Measurements from ENCODE around the gene BDKRB2. TPM values are rescaled to one million over a fixed set of nuclear protein-coding genes. Genes with fewer than 3 reads are reported as not detected.
A peak's percentile ranks its signal among the peaks of the same experiment; 100 is the strongest.

BDKRB2 gene
- total and polyA plus RNA-seq, 10 donors, result 0.02 to 0.57 (median 0.13) TPM; not detected in 3

DNA sequence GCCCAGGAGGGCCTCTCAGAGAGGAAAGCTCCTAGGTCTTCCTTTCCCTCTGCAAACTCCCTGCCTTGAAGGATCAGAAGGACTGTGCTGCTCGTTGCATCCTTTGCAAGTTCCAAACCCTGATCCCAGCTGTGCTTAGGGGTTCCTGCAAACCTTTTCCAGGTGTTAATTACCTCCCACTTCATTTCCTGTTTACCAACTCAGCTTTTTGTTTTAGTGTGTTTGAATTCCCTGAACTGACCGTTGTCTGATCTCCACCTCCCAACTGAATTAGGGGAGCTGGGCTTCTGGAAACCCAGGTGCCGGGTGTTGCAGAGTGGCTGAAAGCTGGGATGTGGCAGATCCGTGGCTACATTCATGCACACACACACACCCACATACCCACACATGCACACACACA is 30.8 kb downstream of the BDKRB2 start:
- Histone ChIP-seq H3K27me3 (replicated peaks in 1 of 7) (peaks cover 0 to 24% (median 0%) of the 10 kb centered on the region in 7 donors), H3K4me1 (no peaks in the 10 kb centered on the region), H3K9me3 (no peaks in the 10 kb centered on the region), H3K36me3 (no peaks in the 10 kb centered on the region), H3K4me3 (no peak overlapping the region), H3K27ac (no peak overlapping the region)
- DNase-seq, result peak; percentile 3
- intact Hi-C loops (cut with DNase I; ENCODE audit: low total_unique reads), result no loop called here
- WGBS, 5 donors, result 36 to 68% (median 56%) methylated on average over 4 of the region's 4 CpGs
- TF ChIP-seq POLR2A (IDR thresholded peaks at IDR 0.05) (no peak), POLR2AphosphoS5 (IDR thresholded peaks at IDR 0.05) (no peak)
- TF ChIP-seq, protein P1, sequence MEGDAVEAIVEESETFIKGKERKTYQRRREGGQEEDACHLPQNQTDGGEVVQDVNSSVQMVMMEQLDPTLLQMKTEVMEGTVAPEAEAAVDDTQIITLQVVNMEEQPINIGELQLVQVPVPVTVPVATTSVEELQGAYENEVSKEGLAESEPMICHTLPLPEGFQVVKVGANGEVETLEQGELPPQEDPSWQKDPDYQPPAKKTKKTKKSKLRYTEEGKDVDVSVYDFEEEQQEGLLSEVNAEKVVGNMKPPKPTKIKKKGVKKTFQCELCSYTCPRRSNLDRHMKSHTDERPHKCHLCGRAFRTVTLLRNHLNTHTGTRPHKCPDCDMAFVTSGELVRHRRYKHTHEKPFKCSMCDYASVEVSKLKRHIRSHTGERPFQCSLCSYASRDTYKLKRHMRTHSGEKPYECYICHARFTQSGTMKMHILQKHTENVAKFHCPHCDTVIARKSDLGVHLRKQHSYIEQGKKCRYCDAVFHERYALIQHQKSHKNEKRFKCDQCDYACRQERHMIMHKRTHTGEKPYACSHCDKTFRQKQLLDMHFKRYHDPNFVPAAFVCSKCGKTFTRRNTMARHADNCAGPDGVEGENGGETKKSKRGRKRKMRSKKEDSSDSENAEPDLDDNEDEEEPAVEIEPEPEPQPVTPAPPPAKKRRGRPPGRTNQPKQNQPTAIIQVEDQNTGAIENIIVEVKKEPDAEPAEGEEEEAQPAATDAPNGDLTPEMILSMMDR (IDR thresholded peaks at IDR 0.05 in 8 of 11, conservative IDR thresholded peaks at IDR 0.05 in 3 of 11), result no peak

DNA sequence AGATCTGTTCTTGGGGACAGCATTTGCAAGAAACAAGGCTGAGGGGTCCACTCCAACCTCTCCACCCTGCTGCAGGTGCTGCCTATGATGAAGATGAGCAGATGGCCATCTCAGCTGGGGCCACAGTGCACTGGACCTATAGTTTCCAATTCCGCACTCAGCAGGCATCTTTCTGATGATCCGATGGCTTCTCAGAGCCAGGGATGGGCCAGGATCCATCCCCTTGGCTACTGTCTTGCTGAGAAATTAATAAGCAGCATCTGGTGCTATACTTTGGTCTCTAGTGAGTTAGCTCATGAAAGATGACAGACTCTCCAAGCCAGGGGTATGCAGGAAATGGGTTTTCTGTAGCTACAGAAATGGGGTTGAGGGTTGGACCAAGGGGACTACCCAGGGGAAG is 33.0 kb downstream of the BDKRB2 start:
- Histone ChIP-seq H3K4me3 (no peak overlapping the region), H3K9me3 (no peaks in the 10 kb centered on the region), H3K27me3 (replicated peaks in 1 of 7) (peaks cover 0 to 28% (median 0%) of the 10 kb centered on the region in 7 donors), H3K27ac (no peak overlapping the region), H3K36me3 (no peaks in the 10 kb centered on the region), H3K4me1 (no peaks in the 10 kb centered on the region)
- TF ChIP-seq POLR2AphosphoS5 (IDR thresholded peaks at IDR 0.05), result no peak
- TF ChIP-seq, protein P1 (IDR thresholded peaks at IDR 0.05 in 8 of 11, conservative IDR thresholded peaks at IDR 0.05 in 3 of 11), result no peak
- no peak for TF ChIP-seq POLR2A (IDR thresholded peaks at IDR 0.05)
- intact Hi-C loops (cut with DNase I; ENCODE audit: low total_unique reads), result no loop called here
- WGBS, 5 donors, result 89 to 100% (median 94%) methylated on average over 2 of the region's 2 CpGs
- DNase-seq, result no peak

DNA sequence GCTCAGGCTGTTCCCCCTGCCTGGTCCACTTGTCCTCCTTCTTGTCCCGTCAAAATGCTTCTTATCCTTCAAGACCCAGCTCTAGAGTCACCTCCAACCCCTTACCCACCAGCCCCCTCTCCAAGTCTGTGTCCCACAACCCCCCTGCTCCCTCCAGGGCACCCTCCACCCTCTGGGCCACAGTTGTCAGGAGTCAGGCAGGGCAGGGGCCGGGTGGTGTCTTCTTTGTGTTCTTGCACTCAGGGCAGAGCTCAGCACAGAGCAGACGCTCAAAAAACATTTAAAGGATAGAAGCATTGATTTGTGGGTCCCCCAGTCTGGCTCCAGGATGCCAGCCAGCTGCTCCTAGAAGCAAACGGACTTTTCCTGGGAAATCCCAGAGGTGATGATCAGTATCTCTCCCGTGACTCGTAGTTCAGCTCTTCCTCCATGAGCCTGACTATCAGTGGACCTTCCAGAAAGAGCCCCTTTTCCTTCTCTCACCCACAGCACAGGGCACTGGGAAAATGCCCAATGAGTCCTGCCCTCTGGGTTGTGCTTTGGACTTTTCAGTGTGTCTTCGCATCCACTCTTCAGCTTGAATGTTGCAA is 34.1 kb downstream of the BDKRB2 start:
- Histone ChIP-seq H3K27ac (no peak overlapping the region), H3K27me3 (replicated peaks in 1 of 7) (peaks cover 0 to 24% (median 0%) of the 10 kb centered on the region in 7 donors), H3K4me1 (no peaks in the 10 kb centered on the region), H3K4me3 (no peak overlapping the region), H3K36me3 (no peaks in the 10 kb centered on the region), H3K9me3 (no peaks in the 10 kb centered on the region)
- DNase-seq, result no peak
- no peak for TF ChIP-seq POLR2A (IDR thresholded peaks at IDR 0.05)
- TF ChIP-seq, protein P1 (IDR thresholded peaks at IDR 0.05 in 8 of 11, conservative IDR thresholded peaks at IDR 0.05 in 3 of 11), result no peak
- no peak for TF ChIP-seq POLR2AphosphoS5 (IDR thresholded peaks at IDR 0.05)
- intact Hi-C loops (cut with DNase I; ENCODE audit: low total_unique reads), result no loop called here
- 68 to 76% (median 73%) methylated on average over 7 of the region's 7 CpGs for WGBS, 5 donors

DNA sequence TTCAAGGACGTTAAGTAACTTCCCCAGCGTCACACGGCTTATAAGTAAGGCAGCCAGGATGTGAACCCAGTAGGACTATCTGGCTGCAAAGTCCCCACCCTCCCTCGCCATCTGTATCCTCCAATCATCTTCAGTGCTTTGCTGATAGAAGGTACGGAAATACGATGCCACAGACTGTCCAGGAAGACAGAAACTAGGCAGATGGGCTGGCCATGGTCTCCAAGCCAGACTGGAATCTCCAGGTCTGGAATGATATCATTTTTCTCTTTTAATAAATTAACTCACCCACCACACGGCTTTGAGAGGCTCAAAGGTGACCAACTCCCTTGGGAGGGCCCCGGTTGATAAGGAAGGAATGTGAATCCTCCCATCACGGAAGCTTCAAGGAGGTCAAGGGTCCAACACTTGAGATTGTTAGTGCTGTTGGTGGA is 35.1 kb downstream of the BDKRB2 start:
- H3K36me3 ChIP-seq, result no peaks in the 10 kb centered on the region
- H3K4me3 ChIP-seq, result no peak overlapping the region
- peaks cover 0 to 24% (median 0%) of the 10 kb centered on the region in 7 donors for H3K27me3 ChIP-seq (replicated peaks in 1 of 7)
- 55 to 70% (median 57%) methylated on average over 9 of the region's 9 CpGs for WGBS, 5 donors
- no peaks in the 10 kb centered on the region for H3K4me1 ChIP-seq
- intact Hi-C loops (cut with DNase I; ENCODE audit: low total_unique reads), result no loop called here
- no peak for DNase-seq
- no peaks in the 10 kb centered on the region for H3K9me3 ChIP-seq
- H3K27ac ChIP-seq, result no peak overlapping the region
- TF ChIP-seq, protein P1 (IDR thresholded peaks at IDR 0.05 in 8 of 11, conservative IDR thresholded peaks at IDR 0.05 in 3 of 11), result no peak

Data from spleen (tissue), 11 donors.